ENCODE measurements around the gene LYSMD4.

Gene LYSMD4

GRCh38 chr15:99704444-99704838 is 28.8 kb downstream of the LYSMD4 start:
- DNase-seq: no peak

GRCh38 chr15:99703603-99704443 is 29.4 kb downstream of the LYSMD4 start:
- DNase-seq: no peak

- DNase-seq: no peak
These were observed 30.2 kb downstream of the LYSMD4 start for GRCh38 chr15:99702895-99703602.

- DNase-seq: no peak
These were observed 37.1 kb downstream of the LYSMD4 start for GRCh38 chr15:99696096-99696495.

DNA sequence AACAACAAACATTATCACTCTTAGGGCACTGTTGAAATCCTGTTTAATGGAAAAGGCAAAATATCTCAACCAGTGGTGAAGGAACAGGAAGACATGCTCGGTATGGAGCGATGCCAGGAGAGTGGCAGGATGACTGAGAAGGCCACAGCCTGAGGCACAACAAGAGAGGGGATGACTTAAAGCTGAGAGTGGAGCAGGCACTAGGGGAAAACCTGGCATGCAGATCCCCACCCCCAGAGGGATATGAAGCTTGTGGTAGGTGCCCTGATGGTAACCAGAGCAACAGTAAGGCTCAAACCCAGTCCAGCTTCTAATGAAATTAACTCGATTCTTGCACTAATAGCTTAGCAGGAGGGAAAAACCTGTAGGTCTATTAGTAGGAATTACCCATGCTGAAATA is 40.4 kb downstream of the LYSMD4 start:
- no peak for DNase-seq

DNA sequence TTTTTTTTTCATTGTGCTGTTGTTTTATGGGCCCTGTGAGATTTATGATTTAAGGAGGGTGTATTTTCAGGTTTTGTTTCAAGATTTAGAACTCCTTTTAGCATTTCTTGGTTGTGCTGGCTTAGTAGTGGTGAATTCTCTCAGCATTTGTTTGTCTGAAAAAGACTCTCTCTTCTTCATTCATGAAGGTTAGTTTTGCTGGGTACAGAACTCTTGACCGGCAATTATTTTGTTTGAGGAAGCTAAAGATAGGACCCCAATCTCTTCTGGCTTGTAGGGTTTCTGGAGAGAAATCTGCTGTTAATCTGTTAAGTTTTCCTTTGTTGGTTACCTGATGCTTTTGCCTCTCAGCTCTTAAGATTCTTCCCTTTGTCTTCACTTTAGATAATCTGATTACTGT is 46.9 kb downstream of the LYSMD4 start:
- DNase-seq: no peak

DNA sequence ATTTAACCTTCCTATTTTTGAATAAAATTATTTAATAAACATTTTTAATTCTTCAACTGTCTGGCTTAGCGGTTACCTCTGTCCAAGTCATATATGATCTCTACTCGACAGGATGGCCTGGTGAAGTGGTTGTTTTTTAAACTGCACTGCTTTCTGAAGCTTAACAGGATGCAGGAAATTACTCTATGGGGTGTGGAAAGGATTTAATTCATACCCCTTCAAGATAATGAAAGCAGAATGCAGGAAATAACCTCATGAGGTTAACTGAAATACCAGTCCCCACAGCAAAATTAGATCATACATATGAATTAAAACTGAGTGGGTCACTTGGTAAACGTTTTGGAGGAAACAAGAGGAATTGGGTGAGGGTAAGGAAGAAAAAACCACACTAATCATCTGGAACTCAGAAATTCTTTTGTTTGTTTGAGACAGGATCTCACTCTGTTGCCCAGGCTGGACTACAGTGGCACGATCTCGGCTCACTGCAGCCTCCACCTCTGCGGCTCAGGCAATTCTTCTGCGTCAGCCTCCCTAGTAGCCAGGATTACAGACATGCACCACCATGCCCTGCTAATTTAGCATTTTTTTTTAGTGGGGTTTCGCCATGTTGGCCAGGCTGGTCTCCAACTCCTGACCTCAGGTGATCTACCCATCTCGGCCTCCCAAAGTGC is 50.1 kb downstream of the LYSMD4 start:
- no peak for DNase-seq

- DNase-seq: no peak
These were observed 50.8 kb downstream of the LYSMD4 start for GRCh38 chr15:99682455-99682854.

DNA sequence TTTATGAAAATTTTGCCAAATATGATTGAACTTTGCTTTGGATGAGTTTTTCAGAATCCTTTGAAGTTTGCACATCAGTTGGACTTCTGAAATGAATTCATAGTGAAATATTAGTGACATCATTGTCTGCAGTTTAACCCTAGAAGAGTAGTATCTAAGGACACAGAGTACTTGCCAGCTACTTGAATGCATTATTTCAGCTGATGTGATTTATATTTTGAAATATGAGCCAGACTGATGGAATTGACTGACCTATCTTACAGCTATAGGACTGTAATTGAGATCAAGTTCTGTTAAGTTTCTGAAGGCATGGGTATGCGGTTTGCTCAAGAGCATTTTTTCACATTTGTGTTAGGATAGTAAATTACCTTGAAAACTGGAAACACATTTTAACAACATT is 51.2 kb downstream of the LYSMD4 start:
- DNase-seq: no peak

DNA sequence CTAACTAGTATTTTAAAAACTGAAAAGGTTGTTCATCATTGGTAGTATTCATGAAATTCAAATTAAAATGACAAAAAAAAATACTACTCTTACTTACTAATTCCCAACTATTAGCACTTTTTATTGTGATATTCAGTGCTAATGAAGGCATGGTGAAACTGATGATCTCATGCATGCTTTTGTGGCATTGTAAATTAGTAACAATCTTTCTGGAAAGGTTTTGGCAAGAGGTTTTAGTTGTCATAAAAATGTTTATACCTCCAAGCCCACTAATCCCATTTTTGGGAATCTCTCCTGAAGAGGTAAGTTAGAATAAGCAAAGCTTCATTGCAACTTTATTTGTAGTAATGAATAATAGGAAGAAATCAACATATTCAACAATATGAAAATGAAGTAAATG is 53.0 kb downstream of the LYSMD4 start:
- no peak for DNase-seq

DNA sequence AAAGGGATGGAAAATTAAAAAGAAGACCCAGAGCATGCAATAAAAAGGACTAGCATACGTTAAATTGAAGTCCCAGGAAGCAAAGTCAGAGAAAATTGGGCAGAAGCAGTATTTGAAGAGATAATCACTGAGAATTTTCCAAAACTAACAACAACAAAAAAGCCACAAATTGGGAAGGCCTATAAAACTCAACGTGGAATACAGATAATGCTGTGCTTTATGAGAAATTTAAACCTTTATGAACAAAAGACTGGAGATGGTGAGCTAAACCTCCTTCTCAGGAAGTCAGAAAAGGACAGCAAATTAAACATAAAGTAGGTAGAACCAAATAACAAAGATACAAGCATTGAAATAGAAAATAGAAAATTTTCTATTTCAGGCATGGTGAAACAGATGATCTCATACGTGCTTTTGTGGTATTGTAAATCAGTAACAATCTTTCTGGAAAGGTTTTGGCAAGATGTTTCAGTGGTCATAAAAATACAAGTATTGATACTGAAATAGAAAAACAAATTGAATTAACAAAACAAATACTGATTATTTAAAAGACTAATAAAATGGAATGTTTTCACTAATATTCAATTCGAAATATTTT is 55.6 kb downstream of the LYSMD4 start:
- DNase-seq: no peak
